HFFc6 (cell line): Measurements from ENCODE around the gene SON. TPM values are rescaled to one million over a fixed set of nuclear protein-coding genes. Genes with fewer than 3 reads are reported as not detected.

Source experiments
- DNase-seq: peaks from one replicate; pipeline ENCODE4 v3.0.0-alpha.2; 2018
- H3K27ac Mint-ChIP-seq: 2 replicates; pipeline ENCODE4 v1.8.0; 2020; ENCODE audit warnings: mild to moderate bottlenecking, mixed read lengths
- H3K27me3 Mint-ChIP-seq: 2 replicates; pipeline ENCODE4 v1.8.0; 2021; ENCODE audit warnings: mild to moderate bottlenecking, moderate library complexity, mixed read lengths; ENCODE audit not compliant: insufficient read depth
- H3K36me3 Mint-ChIP-seq: 2 replicates; pipeline ENCODE4 v1.8.0; 2021; ENCODE audit warnings: low read depth, mixed read lengths
- H3K4me1 Mint-ChIP-seq: 2 replicates; pipeline ENCODE4 v1.8.0; 2020; ENCODE audit warnings: low read depth, mixed read lengths
- H3K4me3 Mint-ChIP-seq: 2 replicates; pipeline ENCODE4 v1.8.0; 2020; ENCODE audit warnings: mild to moderate bottlenecking, moderate library complexity, mixed read lengths
- H3K9me3 Mint-ChIP-seq: 2 replicates; pipeline ENCODE4 v1.8.0; 2020; ENCODE audit warnings: mild to moderate bottlenecking, mixed read lengths
- long read RNA-seq: library from polyadenylated mRNA; unstranded; transcript quantifications from one replicate; pipeline ENCODE4 v2.0.0, GENCODE V29; 2019
- total RNA-seq, 6 experiments: library from RNA; stranded (reverse); fragmentation: NEBNext Ultra II Directional; extraction: Animal tissue kit (Norgen Biotek cat#: 25700); gene quantifications; 2 replicates in 1 of 6; 3 replicates in 5 of 6; pipeline ENCODE4 v1.2.3, GENCODE V29; 2021
- TF ChIP-seq, protein P1 (sequence below): fragments of 200-600 bp; sonication (generic); IDR thresholded peaks from 2 replicates; pipeline ENCODE4 v1.5.0; 2021; ENCODE audit warnings: antibody characterized with exemption, mild to moderate bottlenecking

Gene SON, protein sequence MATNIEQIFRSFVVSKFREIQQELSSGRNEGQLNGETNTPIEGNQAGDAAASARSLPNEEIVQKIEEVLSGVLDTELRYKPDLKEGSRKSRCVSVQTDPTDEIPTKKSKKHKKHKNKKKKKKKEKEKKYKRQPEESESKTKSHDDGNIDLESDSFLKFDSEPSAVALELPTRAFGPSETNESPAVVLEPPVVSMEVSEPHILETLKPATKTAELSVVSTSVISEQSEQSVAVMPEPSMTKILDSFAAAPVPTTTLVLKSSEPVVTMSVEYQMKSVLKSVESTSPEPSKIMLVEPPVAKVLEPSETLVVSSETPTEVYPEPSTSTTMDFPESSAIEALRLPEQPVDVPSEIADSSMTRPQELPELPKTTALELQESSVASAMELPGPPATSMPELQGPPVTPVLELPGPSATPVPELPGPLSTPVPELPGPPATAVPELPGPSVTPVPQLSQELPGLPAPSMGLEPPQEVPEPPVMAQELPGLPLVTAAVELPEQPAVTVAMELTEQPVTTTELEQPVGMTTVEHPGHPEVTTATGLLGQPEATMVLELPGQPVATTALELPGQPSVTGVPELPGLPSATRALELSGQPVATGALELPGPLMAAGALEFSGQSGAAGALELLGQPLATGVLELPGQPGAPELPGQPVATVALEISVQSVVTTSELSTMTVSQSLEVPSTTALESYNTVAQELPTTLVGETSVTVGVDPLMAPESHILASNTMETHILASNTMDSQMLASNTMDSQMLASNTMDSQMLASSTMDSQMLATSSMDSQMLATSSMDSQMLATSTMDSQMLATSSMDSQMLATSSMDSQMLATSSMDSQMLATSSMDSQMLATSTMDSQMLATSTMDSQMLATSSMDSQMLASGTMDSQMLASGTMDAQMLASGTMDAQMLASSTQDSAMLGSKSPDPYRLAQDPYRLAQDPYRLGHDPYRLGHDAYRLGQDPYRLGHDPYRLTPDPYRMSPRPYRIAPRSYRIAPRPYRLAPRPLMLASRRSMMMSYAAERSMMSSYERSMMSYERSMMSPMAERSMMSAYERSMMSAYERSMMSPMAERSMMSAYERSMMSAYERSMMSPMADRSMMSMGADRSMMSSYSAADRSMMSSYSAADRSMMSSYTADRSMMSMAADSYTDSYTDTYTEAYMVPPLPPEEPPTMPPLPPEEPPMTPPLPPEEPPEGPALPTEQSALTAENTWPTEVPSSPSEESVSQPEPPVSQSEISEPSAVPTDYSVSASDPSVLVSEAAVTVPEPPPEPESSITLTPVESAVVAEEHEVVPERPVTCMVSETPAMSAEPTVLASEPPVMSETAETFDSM (N-terminal part only)
- 100 to 1,000 TPM; 193 to 233 (median 219) TPM for total RNA-seq
- long read RNA-seq, full-length matches to known transcripts = 7 of 153 reads
- long read RNA-seq, partial matches to known transcripts = 121 of 153 reads
- long read RNA-seq, other reads (novel, unspliced or antisense) = 25 of 153 reads

DNA sequence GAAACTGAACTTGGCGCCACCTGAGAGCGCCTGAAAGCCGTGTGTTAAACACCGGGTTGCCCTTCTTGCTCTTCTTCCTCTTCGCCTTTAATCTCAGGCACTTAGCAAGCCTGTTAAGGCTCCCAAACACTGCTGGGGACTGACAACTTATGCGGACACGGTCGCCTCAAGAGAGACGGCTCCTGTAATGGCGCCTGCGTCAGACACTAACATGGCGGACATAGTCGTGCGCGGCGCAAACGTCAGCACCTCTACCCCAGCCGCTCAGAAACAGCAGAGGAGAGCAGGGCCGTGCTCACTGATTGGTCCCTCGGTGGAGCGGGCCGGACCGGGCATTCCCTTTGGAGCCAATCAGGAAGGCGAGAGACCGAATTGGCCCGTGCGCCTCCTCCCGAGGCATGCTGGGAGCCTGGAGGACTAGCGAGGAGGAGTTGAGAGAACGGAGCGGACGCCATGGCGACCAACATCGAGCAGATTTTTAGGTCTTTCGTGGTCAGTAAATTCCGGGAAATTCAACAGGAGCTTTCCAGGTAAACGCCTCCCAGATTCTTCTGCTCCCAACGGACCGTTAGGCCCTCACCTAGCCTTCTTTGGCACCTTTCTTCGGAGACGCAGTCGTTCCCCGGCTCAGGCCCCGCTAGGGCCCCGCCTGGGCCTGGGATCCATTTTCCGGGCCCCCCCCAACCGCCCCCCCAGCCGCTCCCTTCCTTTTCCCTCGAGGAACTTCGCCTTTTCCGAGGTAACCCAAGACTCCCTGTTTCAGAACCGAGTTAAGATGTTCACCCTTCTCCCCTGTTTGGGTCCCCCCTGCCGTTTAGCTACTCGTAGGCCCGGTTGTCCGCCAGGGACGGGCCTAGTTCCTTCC, at the start of gene SON:
Gene SON, plus strand, starts transcription at position 399 of the 865 bp plus-strand sequence. Its CDS starts 55 bp downstream, at position 454.
- Mint-ChIP-seq H3K27ac (peak within 1 kb of the TSS; percentile 100), H3K4me3 (peak within 1 kb of the TSS; percentile 98), H3K4me1 (peaks cover 29% of the 10 kb centered on the region), H3K27me3 (peaks cover 1% of the 10 kb centered on the region; the same call in 1 of the 2 replicates), H3K9me3 (no peaks in the 10 kb centered on the region), H3K36me3 (peaks cover 33% of the 10 kb centered on the region)
- TF ChIP-seq, protein P1, sequence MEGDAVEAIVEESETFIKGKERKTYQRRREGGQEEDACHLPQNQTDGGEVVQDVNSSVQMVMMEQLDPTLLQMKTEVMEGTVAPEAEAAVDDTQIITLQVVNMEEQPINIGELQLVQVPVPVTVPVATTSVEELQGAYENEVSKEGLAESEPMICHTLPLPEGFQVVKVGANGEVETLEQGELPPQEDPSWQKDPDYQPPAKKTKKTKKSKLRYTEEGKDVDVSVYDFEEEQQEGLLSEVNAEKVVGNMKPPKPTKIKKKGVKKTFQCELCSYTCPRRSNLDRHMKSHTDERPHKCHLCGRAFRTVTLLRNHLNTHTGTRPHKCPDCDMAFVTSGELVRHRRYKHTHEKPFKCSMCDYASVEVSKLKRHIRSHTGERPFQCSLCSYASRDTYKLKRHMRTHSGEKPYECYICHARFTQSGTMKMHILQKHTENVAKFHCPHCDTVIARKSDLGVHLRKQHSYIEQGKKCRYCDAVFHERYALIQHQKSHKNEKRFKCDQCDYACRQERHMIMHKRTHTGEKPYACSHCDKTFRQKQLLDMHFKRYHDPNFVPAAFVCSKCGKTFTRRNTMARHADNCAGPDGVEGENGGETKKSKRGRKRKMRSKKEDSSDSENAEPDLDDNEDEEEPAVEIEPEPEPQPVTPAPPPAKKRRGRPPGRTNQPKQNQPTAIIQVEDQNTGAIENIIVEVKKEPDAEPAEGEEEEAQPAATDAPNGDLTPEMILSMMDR = no peak
- DNase-seq = peak; percentile 99

DNA sequence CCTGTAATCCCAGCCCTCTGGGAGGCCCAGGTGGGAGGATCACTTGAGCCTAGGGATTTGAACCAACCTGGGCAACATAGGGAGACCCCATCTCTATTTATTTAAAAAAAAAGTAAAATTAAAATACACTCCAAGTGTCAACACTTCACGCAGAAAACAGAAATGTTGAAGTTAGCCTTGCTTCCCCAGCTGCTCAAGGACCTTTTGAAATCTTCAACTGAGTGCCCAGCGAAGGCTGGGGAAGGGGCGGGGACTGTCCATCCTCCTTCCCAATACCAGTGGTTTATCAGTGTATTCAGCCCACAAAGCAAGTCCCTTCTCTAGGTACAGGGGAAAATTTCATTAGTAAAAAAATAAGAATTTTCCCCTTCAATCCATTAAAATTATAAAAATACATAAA, 49.1 kb upstream of the SON start:
- H3K9me3 Mint-ChIP-seq = no peaks in the 10 kb centered on the region
- no peaks in the 10 kb centered on the region for H3K36me3 Mint-ChIP-seq
- TF ChIP-seq, protein P1 = no peak
- H3K4me3 Mint-ChIP-seq = no peak overlapping the region
- DNase-seq = no peak
- H3K27ac Mint-ChIP-seq = no peak overlapping the region
- peaks cover 14% of the 10 kb centered on the region for H3K4me1 Mint-ChIP-seq
- peaks cover 3% of the 10 kb centered on the region; the same call in 1 of the 2 replicates for H3K27me3 Mint-ChIP-seq

DNA sequence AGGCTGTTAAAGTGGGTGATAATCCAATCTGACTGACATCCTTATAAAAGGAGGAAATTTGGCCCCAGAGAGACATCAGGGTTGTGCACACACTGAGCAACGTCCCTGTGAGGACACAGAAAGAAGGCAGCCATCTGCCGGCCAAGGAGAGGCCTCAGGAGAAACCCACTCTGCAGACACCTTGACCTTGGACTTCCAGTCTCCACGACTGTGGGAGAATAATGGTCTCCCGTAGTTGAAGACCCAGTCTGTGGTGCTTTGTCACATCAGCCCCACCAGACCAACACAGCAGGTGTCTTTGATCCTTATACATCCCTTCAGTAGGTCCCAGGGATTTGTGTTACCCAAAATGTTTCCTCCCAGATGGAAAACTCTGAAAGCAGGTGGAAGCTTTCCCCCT, 47.1 kb upstream of the SON start:
- TF ChIP-seq, protein P1 = no peak
- peaks cover 3% of the 10 kb centered on the region for H3K27me3 Mint-ChIP-seq
- no peak overlapping the region for H3K4me3 Mint-ChIP-seq
- H3K36me3 Mint-ChIP-seq = no peaks in the 10 kb centered on the region
- no peak for DNase-seq
- H3K4me1 Mint-ChIP-seq = peaks cover 12% of the 10 kb centered on the region
- no peak overlapping the region for H3K27ac Mint-ChIP-seq
- no peaks in the 10 kb centered on the region for H3K9me3 Mint-ChIP-seq

DNA sequence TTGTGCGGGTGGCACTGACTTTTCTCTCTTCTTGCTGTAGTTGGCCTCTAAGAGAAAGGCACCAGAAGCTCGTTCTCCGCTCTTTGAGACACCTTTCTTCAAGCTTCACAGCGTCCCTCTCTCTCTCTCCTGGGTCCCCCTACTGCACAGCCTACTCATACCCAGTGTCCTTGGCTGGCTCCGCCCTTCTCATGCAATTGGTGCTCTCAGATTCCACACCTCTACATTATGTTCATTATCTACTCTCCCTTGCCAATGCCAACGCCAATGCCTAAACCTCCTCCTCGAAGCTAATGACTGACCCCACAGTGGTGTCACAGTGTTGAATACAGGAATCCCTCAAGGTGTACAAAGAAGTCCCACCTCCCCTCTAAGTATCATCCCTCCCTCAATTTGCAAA, 46.5 kb upstream of the SON start:
- H3K36me3 Mint-ChIP-seq = no peaks in the 10 kb centered on the region
- H3K27me3 Mint-ChIP-seq = peaks cover 3% of the 10 kb centered on the region
- H3K4me3 Mint-ChIP-seq = no peak overlapping the region
- DNase-seq = no peak
- H3K27ac Mint-ChIP-seq = no peak overlapping the region
- TF ChIP-seq, protein P1 = no peak
- H3K4me1 Mint-ChIP-seq = peaks cover 8% of the 10 kb centered on the region
- no peaks in the 10 kb centered on the region for H3K9me3 Mint-ChIP-seq
